Kasumi-1 (cell line): ENCODE measurements around the gene COL5A1.

ENCODE experiments used
- DNase-seq, 2 experiments: peaks; one replicate each; lab custom pipeline; 2025; lab: John Stamatoyannopoulos, UW

The COL5A1 gene

GRCh38 chr9:134641173-134641989 is at the start of gene COL5A1:
Gene COL5A1, plus strand, starts transcription at chr9:134641803. Its CDS starts 385 bp downstream, at chr9:134642188.
- no peak for DNase-seq

GRCh38 chr9:134592018-134592818 is 49.4 kb upstream of the COL5A1 start:
- DNase-seq: no peak

- no peak for DNase-seq
Measured at GRCh38 chr9:134592819-134593200, 48.8 kb upstream of the COL5A1 start.

GRCh38 chr9:134593286-134594077 is 48.1 kb upstream of the COL5A1 start:
- no peak for DNase-seq

GRCh38 chr9:134594078-134594941 is 47.3 kb upstream of the COL5A1 start:
- no peak for DNase-seq

- no peak for DNase-seq
Measured at GRCh38 chr9:134595014-134595413, 46.6 kb upstream of the COL5A1 start.

GRCh38 chr9:134597041-134597913 is 44.3 kb upstream of the COL5A1 start:
- no peak for DNase-seq

- no peak for DNase-seq
Measured at GRCh38 chr9:134597957-134598883, 43.4 kb upstream of the COL5A1 start.

- DNase-seq: no peak
Measured at GRCh38 chr9:134598884-134599245, 42.7 kb upstream of the COL5A1 start.

GRCh38 chr9:134600371-134600770 is 41.2 kb upstream of the COL5A1 start:
- DNase-seq: no peak

GRCh38 chr9:134600836-134601638 is 40.6 kb upstream of the COL5A1 start:
- DNase-seq: no peak

- DNase-seq: no peak
Measured at GRCh38 chr9:134601764-134602163, 39.8 kb upstream of the COL5A1 start.

GRCh38 chr9:134602547-134603362 is 38.8 kb upstream of the COL5A1 start:
- no peak for DNase-seq

- DNase-seq: no peak
Measured at GRCh38 chr9:134604834-134605233, 36.8 kb upstream of the COL5A1 start.

GRCh38 chr9:134605351-134605965 is 36.1 kb upstream of the COL5A1 start:
- no peak for DNase-seq

GRCh38 chr9:134605966-134606357 is 35.6 kb upstream of the COL5A1 start:
- DNase-seq: no peak
